GM23338 (cell line): Measurements from ENCODE around the gene NRIP1. TPM values are rescaled to one million over a fixed set of nuclear protein-coding genes. Genes with fewer than 3 reads are reported as not detected.

Experiments
- EZH2 ChIP-seq: fragments of 200-600 bp; sonication (generic); IDR thresholded peaks from one replicate; pipeline ENCODE4 v1.8.0; 2017; ENCODE audit warnings: antibody characterized with exemption, mild to moderate bottlenecking, low read depth; ENCODE audit not compliant: unreplicated experiment
- EZH2phosphoT487 ChIP-seq: fragments of 200-600 bp; sonication (generic); IDR thresholded peaks from one replicate; pipeline ENCODE4 v1.8.1; 2018; ENCODE audit warnings: antibody characterized with exemption; ENCODE audit not compliant: unreplicated experiment
- JUNB ChIP-seq: IDR thresholded peaks from one replicate; pipeline ENCODE4 v1.6.1; 2016; ENCODE audit warnings: antibody characterized with exemption; ENCODE audit not compliant: unreplicated experiment
- STAT1 ChIP-seq: IDR thresholded peaks from one replicate; pipeline ENCODE4 v1.6.1; 2016; ENCODE audit warnings: antibody characterized with exemption; ENCODE audit not compliant: unreplicated experiment
- ZNF114 ChIP-seq: fragments of 250-450 bp; sonication (Bioruptor Pico); IDR thresholded peaks from 2 replicates; pipeline ENCODE4 v1.5.0; 2020; ENCODE audit warnings: mild to moderate bottlenecking, moderate library complexity
- ZNF331 ChIP-seq: fragments of 250-450 bp; sonication (Bioruptor Pico); IDR thresholded peaks from 2 replicates; pipeline ENCODE4 v1.5.0; 2020; ENCODE audit warnings: low read depth, mild to moderate bottlenecking, moderate library complexity
- polyA plus RNA-seq: library from polyadenylated mRNA; unstranded; fragments of >200 nt; fragmentation: Nextera tagmentation; extraction: Ambion mirVana; gene quantifications from 2 replicates; pipeline ENCODE4 v1.2.1, GENCODE V29; 2016
- total RNA-seq: library from RNA; depleted of rRNA; stranded (reverse); fragments of >200 nt; shearing (Covaris generic); gene quantifications from 2 replicates; pipeline ENCODE4 v1.2.3, GENCODE V29; 2014
- TF ChIP-seq, protein P1 (sequence below): fragments of 250-450 bp; sonication (Bioruptor Pico); IDR thresholded peaks from 2 replicates; pipeline ENCODE4 v1.5.0; 2020; ENCODE audit warnings: mild to moderate bottlenecking, moderate library complexity
- TF ChIP-seq, protein P2 (sequence below), 2 experiments: fragments of 200-600 bp in 1 of 2; sonication (generic) in 1 of 2; conservative IDR thresholded peaks; 2 replicates each; pipeline versions ENCODE4 v1.5.1 to v1.6.1; 2016 to 2017; ENCODE audit warnings: antibody characterized with exemption in 2 of 2, low read depth in 2 of 2, mild to moderate bottlenecking in 2 of 2, moderate library complexity in 1 of 2
- TF ChIP-seq, protein P3 (sequence below): IDR thresholded peaks from one replicate; pipeline ENCODE4 v1.6.1; 2018; ENCODE audit warnings: antibody characterized with exemption; ENCODE audit not compliant: unreplicated experiment

The NRIP1 gene
- total and polyA plus RNA-seq, 2 experiments from 2014 or later, result 3.0 to 9.0 TPM

DNA sequence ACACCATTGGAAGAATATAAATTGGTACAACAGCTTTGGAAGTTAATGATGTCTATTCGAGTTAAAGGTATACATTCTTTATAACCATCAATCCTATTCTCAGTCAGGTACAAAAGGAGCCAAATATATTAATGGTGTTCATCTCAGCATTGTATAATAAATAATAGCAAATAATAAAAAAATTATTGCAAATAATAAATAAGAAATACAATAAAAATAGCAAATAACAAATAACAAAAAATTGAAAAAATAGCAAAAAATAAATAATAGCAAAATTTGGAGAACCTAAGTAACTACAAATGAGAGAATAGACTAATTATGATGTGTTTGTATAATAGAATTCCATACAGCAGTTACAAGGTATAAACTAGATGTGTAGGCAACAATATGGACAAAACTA lies 25.6 kb upstream of the NRIP1 start (continued):
- TF ChIP-seq, protein P1, sequence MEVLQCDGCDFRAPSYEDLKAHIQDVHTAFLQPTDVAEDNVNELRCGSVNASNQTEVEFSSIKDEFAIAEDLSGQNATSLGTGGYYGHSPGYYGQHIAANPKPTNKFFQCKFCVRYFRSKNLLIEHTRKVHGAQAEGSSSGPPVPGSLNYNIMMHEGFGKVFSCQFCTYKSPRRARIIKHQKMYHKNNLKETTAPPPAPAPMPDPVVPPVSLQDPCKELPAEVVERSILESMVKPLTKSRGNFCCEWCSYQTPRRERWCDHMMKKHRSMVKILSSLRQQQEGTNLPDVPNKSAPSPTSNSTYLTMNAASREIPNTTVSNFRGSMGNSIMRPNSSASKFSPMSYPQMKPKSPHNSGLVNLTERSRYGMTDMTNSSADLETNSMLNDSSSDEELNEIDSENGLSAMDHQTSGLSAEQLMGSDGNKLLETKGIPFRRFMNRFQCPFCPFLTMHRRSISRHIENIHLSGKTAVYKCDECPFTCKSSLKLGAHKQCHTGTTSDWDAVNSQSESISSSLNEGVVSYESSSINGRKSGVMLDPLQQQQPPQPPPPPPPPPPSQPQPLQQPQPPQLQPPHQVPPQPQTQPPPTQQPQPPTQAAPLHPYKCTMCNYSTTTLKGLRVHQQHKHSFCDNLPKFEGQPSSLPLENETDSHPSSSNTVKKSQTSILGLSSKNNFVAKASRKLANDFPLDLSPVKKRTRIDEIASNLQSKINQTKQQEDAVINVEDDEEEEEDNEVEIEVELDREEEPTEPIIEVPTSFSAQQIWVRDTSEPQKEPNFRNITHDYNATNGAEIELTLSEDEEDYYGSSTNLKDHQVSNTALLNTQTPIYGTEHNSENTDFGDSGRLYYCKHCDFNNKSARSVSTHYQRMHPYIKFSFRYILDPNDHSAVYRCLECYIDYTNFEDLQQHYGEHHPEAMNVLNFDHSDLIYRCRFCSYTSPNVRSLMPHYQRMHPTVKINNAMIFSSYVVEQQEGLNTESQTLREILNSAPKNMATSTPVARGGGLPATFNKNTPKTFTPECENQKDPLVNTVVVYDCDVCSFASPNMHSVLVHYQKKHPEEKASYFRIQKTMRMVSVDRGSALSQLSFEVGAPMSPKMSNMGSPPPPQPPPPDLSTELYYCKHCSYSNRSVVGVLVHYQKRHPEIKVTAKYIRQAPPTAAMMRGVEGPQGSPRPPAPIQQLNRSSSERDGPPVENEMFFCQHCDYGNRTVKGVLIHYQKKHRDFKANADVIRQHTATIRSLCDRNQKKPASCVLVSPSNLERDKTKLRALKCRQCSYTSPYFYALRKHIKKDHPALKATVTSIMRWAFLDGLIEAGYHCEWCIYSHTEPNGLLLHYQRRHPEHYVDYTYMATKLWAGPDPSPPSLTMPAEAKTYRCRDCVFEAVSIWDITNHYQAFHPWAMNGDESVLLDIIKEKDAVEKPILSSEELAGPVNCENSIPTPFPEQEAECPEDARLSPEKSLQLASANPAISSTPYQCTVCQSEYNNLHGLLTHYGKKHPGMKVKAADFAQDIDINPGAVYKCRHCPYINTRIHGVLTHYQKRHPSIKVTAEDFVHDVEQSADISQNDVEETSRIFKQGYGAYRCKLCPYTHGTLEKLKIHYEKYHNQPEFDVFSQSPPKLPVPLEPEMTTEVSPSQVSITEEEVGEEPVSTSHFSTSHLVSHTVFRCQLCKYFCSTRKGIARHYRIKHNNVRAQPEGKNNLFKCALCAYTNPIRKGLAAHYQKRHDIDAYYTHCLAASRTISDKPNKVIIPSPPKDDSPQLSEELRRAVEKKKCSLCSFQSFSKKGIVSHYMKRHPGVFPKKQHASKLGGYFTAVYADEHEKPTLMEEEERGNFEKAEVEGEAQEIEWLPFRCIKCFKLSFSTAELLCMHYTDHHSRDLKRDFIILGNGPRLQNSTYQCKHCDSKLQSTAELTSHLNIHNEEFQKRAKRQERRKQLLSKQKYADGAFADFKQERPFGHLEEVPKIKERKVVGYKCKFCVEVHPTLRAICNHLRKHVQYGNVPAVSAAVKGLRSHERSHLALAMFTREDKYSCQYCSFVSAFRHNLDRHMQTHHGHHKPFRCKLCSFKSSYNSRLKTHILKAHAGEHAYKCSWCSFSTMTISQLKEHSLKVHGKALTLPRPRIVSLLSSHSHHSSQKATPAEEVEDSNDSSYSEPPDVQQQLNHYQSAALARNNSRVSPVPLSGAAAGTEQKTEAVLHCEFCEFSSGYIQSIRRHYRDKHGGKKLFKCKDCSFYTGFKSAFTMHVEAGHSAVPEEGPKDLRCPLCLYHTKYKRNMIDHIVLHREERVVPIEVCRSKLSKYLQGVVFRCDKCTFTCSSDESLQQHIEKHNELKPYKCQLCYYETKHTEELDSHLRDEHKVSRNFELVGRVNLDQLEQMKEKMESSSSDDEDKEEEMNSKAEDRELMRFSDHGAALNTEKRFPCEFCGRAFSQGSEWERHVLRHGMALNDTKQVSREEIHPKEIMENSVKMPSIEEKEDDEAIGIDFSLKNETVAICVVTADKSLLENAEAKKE, result no peak
- TF ChIP-seq EZH2 (no peak), STAT1 (no peak), ZNF331 (no peak), EZH2phosphoT487 (no peak), JUNB (no peak), ZNF114 (no peak)
- TF ChIP-seq, protein P2, sequence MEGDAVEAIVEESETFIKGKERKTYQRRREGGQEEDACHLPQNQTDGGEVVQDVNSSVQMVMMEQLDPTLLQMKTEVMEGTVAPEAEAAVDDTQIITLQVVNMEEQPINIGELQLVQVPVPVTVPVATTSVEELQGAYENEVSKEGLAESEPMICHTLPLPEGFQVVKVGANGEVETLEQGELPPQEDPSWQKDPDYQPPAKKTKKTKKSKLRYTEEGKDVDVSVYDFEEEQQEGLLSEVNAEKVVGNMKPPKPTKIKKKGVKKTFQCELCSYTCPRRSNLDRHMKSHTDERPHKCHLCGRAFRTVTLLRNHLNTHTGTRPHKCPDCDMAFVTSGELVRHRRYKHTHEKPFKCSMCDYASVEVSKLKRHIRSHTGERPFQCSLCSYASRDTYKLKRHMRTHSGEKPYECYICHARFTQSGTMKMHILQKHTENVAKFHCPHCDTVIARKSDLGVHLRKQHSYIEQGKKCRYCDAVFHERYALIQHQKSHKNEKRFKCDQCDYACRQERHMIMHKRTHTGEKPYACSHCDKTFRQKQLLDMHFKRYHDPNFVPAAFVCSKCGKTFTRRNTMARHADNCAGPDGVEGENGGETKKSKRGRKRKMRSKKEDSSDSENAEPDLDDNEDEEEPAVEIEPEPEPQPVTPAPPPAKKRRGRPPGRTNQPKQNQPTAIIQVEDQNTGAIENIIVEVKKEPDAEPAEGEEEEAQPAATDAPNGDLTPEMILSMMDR (conservative IDR thresholded peaks at IDR 0.05; ENCODE audit: low read depth in 2 of 2), result no peak
- TF ChIP-seq, protein P3, sequence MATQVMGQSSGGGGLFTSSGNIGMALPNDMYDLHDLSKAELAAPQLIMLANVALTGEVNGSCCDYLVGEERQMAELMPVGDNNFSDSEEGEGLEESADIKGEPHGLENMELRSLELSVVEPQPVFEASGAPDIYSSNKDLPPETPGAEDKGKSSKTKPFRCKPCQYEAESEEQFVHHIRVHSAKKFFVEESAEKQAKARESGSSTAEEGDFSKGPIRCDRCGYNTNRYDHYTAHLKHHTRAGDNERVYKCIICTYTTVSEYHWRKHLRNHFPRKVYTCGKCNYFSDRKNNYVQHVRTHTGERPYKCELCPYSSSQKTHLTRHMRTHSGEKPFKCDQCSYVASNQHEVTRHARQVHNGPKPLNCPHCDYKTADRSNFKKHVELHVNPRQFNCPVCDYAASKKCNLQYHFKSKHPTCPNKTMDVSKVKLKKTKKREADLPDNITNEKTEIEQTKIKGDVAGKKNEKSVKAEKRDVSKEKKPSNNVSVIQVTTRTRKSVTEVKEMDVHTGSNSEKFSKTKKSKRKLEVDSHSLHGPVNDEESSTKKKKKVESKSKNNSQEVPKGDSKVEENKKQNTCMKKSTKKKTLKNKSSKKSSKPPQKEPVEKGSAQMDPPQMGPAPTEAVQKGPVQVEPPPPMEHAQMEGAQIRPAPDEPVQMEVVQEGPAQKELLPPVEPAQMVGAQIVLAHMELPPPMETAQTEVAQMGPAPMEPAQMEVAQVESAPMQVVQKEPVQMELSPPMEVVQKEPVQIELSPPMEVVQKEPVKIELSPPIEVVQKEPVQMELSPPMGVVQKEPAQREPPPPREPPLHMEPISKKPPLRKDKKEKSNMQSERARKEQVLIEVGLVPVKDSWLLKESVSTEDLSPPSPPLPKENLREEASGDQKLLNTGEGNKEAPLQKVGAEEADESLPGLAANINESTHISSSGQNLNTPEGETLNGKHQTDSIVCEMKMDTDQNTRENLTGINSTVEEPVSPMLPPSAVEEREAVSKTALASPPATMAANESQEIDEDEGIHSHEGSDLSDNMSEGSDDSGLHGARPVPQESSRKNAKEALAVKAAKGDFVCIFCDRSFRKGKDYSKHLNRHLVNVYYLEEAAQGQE, result no peak
